Measurements from ENCODE around the gene CACNG1. TPM values are rescaled to one million over a fixed set of nuclear protein-coding genes. Genes with fewer than 3 reads are reported as not detected.

The CACNG1 gene
- total and polyA plus RNA-seq, 2 donors (not counting 3 experiments of a cell fraction or from before 2014, with no cell fraction given): not detected

- no peaks in the 10 kb centered on the region for H3K9me3 ChIP-seq (replicated peaks; ENCODE audit: control insufficient read depth, insufficient read depth, low read length)
- H3K4me3 ChIP-seq (replicated peaks in 1 of 3; ENCODE audit: insufficient read depth in 1 of 3, low read depth in 1 of 3, low read length in 3 of 3): no peak overlapping the region
- DNase-seq (ENCODE audit: low read depth, low spot score) (no peak), FAIRE-seq (no peak)
- H3K9ac ChIP-seq (replicated peaks; ENCODE audit: extremely low read depth, insufficient read depth, low read length): no peak overlapping the region
- no TSS peak for BruUV-seq (replicated peaks)
- ChIA-PET POLR2A (interaction anchor here (0.6 kb wide), 1 partner anchor 295 kb away, joined by 4 read pairs; no protein-coding TSS in a partner anchor), CTCF (interaction anchor here (1.5 kb wide), 1 partner anchor 12 kb away, joined by 4 read pairs; no protein-coding TSS in a partner anchor)
- H3K27ac ChIP-seq (ENCODE audit: insufficient read depth, low read depth, low read length): no peak overlapping the region
- dilution Hi-C loops (cut with MboI; ENCODE audit: extremely low pct_ligation_motif_present, low sequenced_read_pairs) (no loop called here), intact Hi-C loops (cut with micrococcal nuclease) (no loop called here)
- no peak overlapping the region for H2AFZ ChIP-seq (ENCODE audit: low read depth, low read length)
- H3K9me1 ChIP-seq (replicated peaks; ENCODE audit: control insufficient read depth, extremely low read depth, insufficient read depth, low read length): no peaks in the 10 kb centered on the region
- no peak overlapping the region for H3K4me2 ChIP-seq (ENCODE audit: insufficient read depth, low read length)
- H3K27me3 ChIP-seq (ENCODE audit: control insufficient read depth in 2 of 2, insufficient read depth in 2 of 2, low read length in 2 of 2): no peaks in the 10 kb centered on the region
- TF ChIP-seq MAX (IDR thresholded peaks at IDR 0.05; ENCODE audit: insufficient read depth, insufficient read length): no peak
- no peak for TF ChIP-seq EZH2 (IDR thresholded peaks at IDR 0.05; ENCODE audit: borderline replicate concordance, low read depth, low read length, severe bottlenecking)
- no peak for TF ChIP-seq POLR2AphosphoS5 (IDR thresholded peaks at IDR 0.05; ENCODE audit: insufficient read depth, low read depth, low read length)
- no peak for TF ChIP-seq POLR2A (IDR thresholded peaks at IDR 0.05; ENCODE audit: low read depth, low read length)
- no peak for TF ChIP-seq FOS (IDR thresholded peaks at IDR 0.05; ENCODE audit: borderline replicate concordance, insufficient read depth, low read length)
- H3K79me2 ChIP-seq (ENCODE audit: control insufficient read depth, insufficient read depth, low read length): no peaks in the 10 kb centered on the region
- no peaks in the 10 kb centered on the region for H4K20me1 ChIP-seq (replicated peaks; ENCODE audit: control insufficient read depth, extremely low read depth, insufficient read depth, low read length)
- H3K36me3 ChIP-seq (ENCODE audit: control insufficient read depth in 2 of 2, extremely low read depth in 1 of 2, insufficient read depth in 2 of 2, low read length in 2 of 2): no peaks in the 10 kb centered on the region
- no peaks in the 10 kb centered on the region for H3K4me1 ChIP-seq (ENCODE audit: control insufficient read depth, extremely low read depth, insufficient read depth, low read length)
These were observed 12.0 kb upstream of the CACNG1 start for GRCh38 chr17:67032382-67032781.

GRCh38 chr17:67032985-67033384 is 11.4 kb upstream of the CACNG1 start:
- Histone ChIP-seq H3K9ac (replicated peaks; ENCODE audit: extremely low read depth, insufficient read depth, low read length) (no peak overlapping the region), H3K4me2 (ENCODE audit: insufficient read depth, low read length) (no peak overlapping the region), H3K36me3 (ENCODE audit: control insufficient read depth in 2 of 2, extremely low read depth in 1 of 2, insufficient read depth in 2 of 2, low read length in 2 of 2) (no peaks in the 10 kb centered on the region), H3K9me3 (replicated peaks; ENCODE audit: control insufficient read depth, insufficient read depth, low read length) (no peaks in the 10 kb centered on the region), H2AFZ (ENCODE audit: low read depth, low read length) (no peak overlapping the region), H3K4me1 (ENCODE audit: control insufficient read depth, extremely low read depth, insufficient read depth, low read length) (no peaks in the 10 kb centered on the region), H3K27ac (ENCODE audit: insufficient read depth, low read depth, low read length) (no peak overlapping the region), H3K9me1 (replicated peaks; ENCODE audit: control insufficient read depth, extremely low read depth, insufficient read depth, low read length) (no peaks in the 10 kb centered on the region), H3K79me2 (ENCODE audit: control insufficient read depth, insufficient read depth, low read length) (no peaks in the 10 kb centered on the region), H4K20me1 (replicated peaks; ENCODE audit: control insufficient read depth, extremely low read depth, insufficient read depth, low read length) (no peaks in the 10 kb centered on the region), H3K4me3 (replicated peaks in 1 of 3; ENCODE audit: insufficient read depth in 1 of 3, low read depth in 1 of 3, low read length in 3 of 3) (no peak overlapping the region), H3K27me3 (ENCODE audit: control insufficient read depth in 2 of 2, insufficient read depth in 2 of 2, low read length in 2 of 2) (no peaks in the 10 kb centered on the region)
- no TSS peak for BruUV-seq (replicated peaks)
- FAIRE-seq (no peak), DNase-seq (ENCODE audit: low read depth, low spot score) (no peak)
- ChIA-PET POLR2A (no interaction called here), CTCF (interaction anchor here (1.5 kb wide), 1 partner anchor 12 kb away, joined by 4 read pairs; no protein-coding TSS in a partner anchor)
- intact Hi-C loops (cut with micrococcal nuclease): no loop called here
- dilution Hi-C loops (cut with MboI; ENCODE audit: extremely low pct_ligation_motif_present, low sequenced_read_pairs): no loop called here
- TF ChIP-seq MAX (IDR thresholded peaks at IDR 0.05; ENCODE audit: insufficient read depth, insufficient read length) (no peak), CTCF (IDR thresholded peaks at IDR 0.05; ENCODE audit: extremely low read depth in 1 of 2, insufficient read depth in 1 of 2, low read depth in 1 of 2, low read length in 2 of 2) (no peak), MYC (IDR thresholded peaks at IDR 0.05; ENCODE audit: low read depth, low read length) (no peak), EZH2 (IDR thresholded peaks at IDR 0.05; ENCODE audit: borderline replicate concordance, low read depth, low read length, severe bottlenecking) (no peak), GATA2 (IDR thresholded peaks at IDR 0.05; ENCODE audit: insufficient read depth, insufficient read length, low read depth, low read length) (no peak), JUN (IDR thresholded peaks at IDR 0.05; ENCODE audit: borderline replicate concordance, insufficient read depth, insufficient read length, low read depth) (no peak), POLR2AphosphoS5 (IDR thresholded peaks at IDR 0.05; ENCODE audit: insufficient read depth, low read depth, low read length) (no peak), POLR2A (IDR thresholded peaks at IDR 0.05; ENCODE audit: low read depth, low read length) (no peak), FOS (IDR thresholded peaks at IDR 0.05; ENCODE audit: borderline replicate concordance, insufficient read depth, low read length) (no peak)

All from endothelial cell of umbilical vein (primary cell).